Lung (tissue), 12 donors: ENCODE data around the gene CEACAM1. TPM values are rescaled to one million over a fixed set of nuclear protein-coding genes. Genes with fewer than 3 reads are reported as not detected.

Experiments used
- ATAC-seq: fragments of 200-7000 bp; cut with Tn5 transposase; one replicate; pipeline ENCODE4 v1.9.1; 2020; ENCODE audit warnings: moderate number of reproducible peaks; ENCODE audit not compliant: insufficient read depth, low FRiP score
- DNase-seq, 3 donors: peaks; one replicate each; pipeline ENCODE4 v3.0.0-alpha.2; 2013 to 2017
- H3K27ac ChIP-seq, 2 donors: one replicate each; pipeline ENCODE4 v1.5.1; 2013; ENCODE audit warnings: mild to moderate bottlenecking in 2 of 2, moderate library complexity in 2 of 2, control low read depth in 1 of 2, inconsistent platforms in 1 of 2, low read depth in 1 of 2, low read length in 1 of 2
- H3K27me3 ChIP-seq, 3 donors: one replicate each; pipeline ENCODE4 v1.5.1; 2013; ENCODE audit warnings: low read length in 2 of 3; ENCODE audit not compliant: control insufficient read depth in 3 of 3, insufficient read depth in 3 of 3
- H3K36me3 ChIP-seq, 4 donors: one replicate each; pipeline ENCODE4 v1.5.1; 2013; ENCODE audit warnings: low read length in 4 of 4, mild to moderate bottlenecking in 1 of 4, moderate library complexity in 1 of 4; ENCODE audit not compliant: control insufficient read depth in 4 of 4, insufficient read depth in 4 of 4
- H3K4me1 ChIP-seq, 5 donors: one replicate each; pipeline ENCODE4 v1.5.1; 2013; ENCODE audit warnings: low read length in 5 of 5, mild to moderate bottlenecking in 2 of 5, moderate library complexity in 1 of 5; ENCODE audit not compliant: control insufficient read depth in 5 of 5, insufficient read depth in 5 of 5
- H3K4me3 ChIP-seq: one replicate; pipeline ENCODE4 v1.5.1; 2013; ENCODE audit warnings: mild to moderate bottlenecking, control low read depth, moderate library complexity
- H3K9ac ChIP-seq, 2 donors: one replicate each; pipeline ENCODE4 v1.5.1; 2013; ENCODE audit warnings: low read length in 2 of 2, control low read depth in 1 of 2; ENCODE audit not compliant: insufficient read depth in 1 of 2
- H3K9me3 ChIP-seq, 4 donors: one replicate each; pipeline ENCODE4 v1.5.1; 2013; ENCODE audit warnings: low read length in 3 of 4, mild to moderate bottlenecking in 1 of 4, moderate library complexity in 1 of 4; ENCODE audit not compliant: control insufficient read depth in 4 of 4, insufficient read depth in 3 of 4
- WGBS, 2 donors: extraction: QIAGEN DNeasy Blood & Tissue Kit; methylation state at CpG; one replicate each; pipeline ENCODE4 v1.1.7; 2013; 5-methylcytosine and 5-hydroxymethylcytosine counted together
- polyA plus RNA-seq, 2 donors: library from polyadenylated mRNA; stranded (reverse); fragments of 200-250 nt; gene quantifications; one replicate each; pipeline ENCODE4 v1.2.1, GENCODE V29; 2013
- total RNA-seq, 2 donors: library from RNA; depleted of rRNA in 1 of 2; stranded (reverse); fragments of >200 nt in 1 of 2; gene quantifications; one replicate each; pipeline ENCODE4 v1.2.1, GENCODE V29; 2014 to 2021
- TF ChIP-seq, protein P1 (sequence below): IDR thresholded peaks from 2 replicates; pipeline ENCODE4 v1.5.1; 2012; ENCODE audit warnings: mild to moderate bottlenecking; ENCODE audit errors: control extremely low read depth, extremely low read depth
- donor health status: control.
- donor health status: control.
- donor health status: Bipolar disorder and iron deficiency.
- donor health status: healthy.
- donor health status: DM: yes; HTN: yes; CAD: no.

CEACAM1 gene
- total and polyA plus RNA-seq, 4 donors: 3.6 to 26.8 (median 10.3) TPM

DNA sequence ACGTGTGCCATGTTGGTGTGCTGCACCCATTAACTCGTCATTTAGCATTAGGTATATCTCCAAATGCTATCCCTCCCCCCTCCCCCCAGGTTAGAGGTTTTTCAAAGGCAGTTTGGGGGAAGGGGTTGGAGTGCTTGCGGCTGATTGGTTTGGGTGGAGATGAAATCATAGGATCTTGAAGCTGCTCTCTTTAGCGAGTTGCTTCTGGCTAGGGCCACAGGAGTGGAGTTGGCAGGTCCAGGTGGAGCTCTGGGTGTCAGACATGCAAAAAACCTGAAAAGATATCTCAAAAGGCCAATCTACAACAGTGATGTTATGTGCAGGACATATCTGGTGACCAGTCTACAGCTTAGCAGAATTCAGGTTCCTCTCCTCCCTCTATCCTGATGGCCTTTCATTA, 52.9 kb downstream of the CEACAM1 start:
- Histone ChIP-seq H3K4me3 (no peak overlapping the region), H3K27ac (no peak overlapping the region), H3K9ac (no peak overlapping the region), H3K36me3 (no peaks in the 10 kb centered on the region), H3K4me1 (peaks cover 0 to 6% (median 0%) of the 10 kb centered on the region in 5 donors), H3K9me3 (no peaks in the 10 kb centered on the region), H3K27me3 (no peaks in the 10 kb centered on the region)
- ATAC-seq (no peak), DNase-seq (no peak)
- TF ChIP-seq, protein P1, sequence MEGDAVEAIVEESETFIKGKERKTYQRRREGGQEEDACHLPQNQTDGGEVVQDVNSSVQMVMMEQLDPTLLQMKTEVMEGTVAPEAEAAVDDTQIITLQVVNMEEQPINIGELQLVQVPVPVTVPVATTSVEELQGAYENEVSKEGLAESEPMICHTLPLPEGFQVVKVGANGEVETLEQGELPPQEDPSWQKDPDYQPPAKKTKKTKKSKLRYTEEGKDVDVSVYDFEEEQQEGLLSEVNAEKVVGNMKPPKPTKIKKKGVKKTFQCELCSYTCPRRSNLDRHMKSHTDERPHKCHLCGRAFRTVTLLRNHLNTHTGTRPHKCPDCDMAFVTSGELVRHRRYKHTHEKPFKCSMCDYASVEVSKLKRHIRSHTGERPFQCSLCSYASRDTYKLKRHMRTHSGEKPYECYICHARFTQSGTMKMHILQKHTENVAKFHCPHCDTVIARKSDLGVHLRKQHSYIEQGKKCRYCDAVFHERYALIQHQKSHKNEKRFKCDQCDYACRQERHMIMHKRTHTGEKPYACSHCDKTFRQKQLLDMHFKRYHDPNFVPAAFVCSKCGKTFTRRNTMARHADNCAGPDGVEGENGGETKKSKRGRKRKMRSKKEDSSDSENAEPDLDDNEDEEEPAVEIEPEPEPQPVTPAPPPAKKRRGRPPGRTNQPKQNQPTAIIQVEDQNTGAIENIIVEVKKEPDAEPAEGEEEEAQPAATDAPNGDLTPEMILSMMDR: no peak
- WGBS, 2 donors: 88 to 90% methylated on average over 4 of the region's 4 CpGs

DNA sequence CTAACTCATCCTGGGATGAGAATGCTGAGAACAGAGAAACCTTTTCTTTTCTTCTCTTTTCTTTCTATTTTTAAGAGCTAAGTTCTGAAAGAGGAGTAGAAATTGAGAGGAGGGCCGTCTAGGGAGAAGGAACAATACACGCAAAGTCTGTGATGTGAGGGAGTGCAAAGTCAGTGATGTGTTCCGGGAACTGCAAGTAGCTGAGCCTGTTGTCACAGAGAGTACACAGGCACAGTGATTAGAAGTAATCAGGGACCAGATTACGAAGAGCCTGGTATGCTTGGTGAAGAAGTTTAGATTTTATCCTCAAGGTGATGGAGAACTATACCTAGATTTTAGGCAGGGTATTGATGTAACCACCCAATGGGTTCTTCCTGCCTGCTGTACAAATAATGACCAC, 53.5 kb downstream of the CEACAM1 start:
- Histone ChIP-seq H3K36me3 (no peaks in the 10 kb centered on the region), H3K27ac (no peak overlapping the region), H3K27me3 (no peaks in the 10 kb centered on the region), H3K4me3 (no peak overlapping the region), H3K9me3 (no peaks in the 10 kb centered on the region), H3K4me1 (peaks cover 0 to 6% (median 0%) of the 10 kb centered on the region in 5 donors), H3K9ac (no peak overlapping the region)
- TF ChIP-seq, protein P1: no peak
- ATAC-seq (no peak), DNase-seq (no peak)
- WGBS, 2 donors: 85 to 88% methylated on average over 4 of the region's 4 CpGs

DNA sequence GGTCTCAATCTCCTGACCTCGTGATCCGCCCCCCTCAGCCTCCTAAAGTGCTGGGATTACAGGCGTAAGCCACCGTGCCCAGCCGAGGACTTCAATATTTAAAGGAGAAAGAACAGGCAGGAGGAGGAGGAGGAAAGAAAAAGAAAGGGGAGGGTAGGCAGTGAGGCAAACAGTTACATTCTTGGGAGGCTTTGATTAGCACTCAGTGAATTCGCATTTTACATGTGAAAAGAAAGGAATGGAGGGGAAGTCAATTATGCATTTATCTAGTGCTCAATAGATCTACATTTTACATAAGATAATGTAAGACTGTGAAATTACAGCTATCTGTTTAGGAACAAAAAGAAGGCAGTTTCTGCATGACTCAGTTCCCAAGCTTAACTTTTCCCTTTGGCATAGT, 54.6 kb downstream of the CEACAM1 start:
- ATAC-seq: no peak
- no peak overlapping the region for H3K27ac ChIP-seq
- WGBS, 2 donors: 81 to 86% methylated on average over 6 of the region's 6 CpGs

More for the DNA sequence above, 54.6 kb downstream of the CEACAM1 start:
- Histone ChIP-seq H3K9ac (no peak overlapping the region), H3K9me3 (no peaks in the 10 kb centered on the region), H3K4me3 (no peak overlapping the region), H3K36me3 (no peaks in the 10 kb centered on the region), H3K27me3 (no peaks in the 10 kb centered on the region), H3K4me1 (peaks cover 0 to 6% (median 0%) of the 10 kb centered on the region in 5 donors)
- DNase-seq: no peak
- TF ChIP-seq, protein P1: no peak
